ENCODE results near the gene GPX6.

DNA sequence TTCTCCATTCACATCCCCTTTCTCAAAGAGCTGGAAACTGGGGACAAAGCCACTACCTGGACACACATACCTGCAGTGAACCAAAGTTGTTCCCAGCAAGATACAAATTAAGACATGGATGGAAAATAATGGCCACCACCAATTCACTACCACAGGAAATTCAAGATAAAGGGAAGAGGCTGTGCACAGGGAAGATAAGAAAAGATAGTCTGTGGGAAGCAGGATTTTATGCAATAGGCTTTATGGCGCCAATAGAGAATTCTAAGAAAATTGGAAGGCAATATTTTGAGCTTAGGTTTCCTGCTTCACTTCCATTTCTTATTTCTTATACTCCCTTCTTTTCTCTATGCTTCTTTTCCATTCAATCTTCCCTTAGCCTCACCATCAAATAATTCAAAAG lies 9.9 kb downstream of the GPX6 start:
- TF ChIP-seq CHD2 (IDR thresholded peaks at IDR 0.05; ENCODE audit: borderline replicate concordance, low read depth, low read length) (no peak), MYC (IDR thresholded peaks at IDR 0.05; ENCODE audit: insufficient read depth, insufficient read length, insufficient replicate concordance, low read length, severe bottlenecking) (no peak), JUND (IDR thresholded peaks at IDR 0.05; ENCODE audit: low read depth, low read length) (no peak), CREB1 (IDR thresholded peaks at IDR 0.05; ENCODE audit: low read depth) (no peak), POLR2A (IDR thresholded peaks at IDR 0.05; ENCODE audit: low read depth, low read length) (no peak), ESRRA (IDR thresholded peaks at IDR 0.05; ENCODE audit: low read length) (no peak), HDAC6 (IDR thresholded peaks at IDR 0.05; ENCODE audit: unreplicated experiment) (no peak), RAD21 (IDR thresholded peaks at IDR 0.05; ENCODE audit: insufficient read depth, low read depth, low read length) (no peak), BCL11A (IDR thresholded peaks at IDR 0.05; ENCODE audit: low read depth, low read length) (no peak)
- TF ChIP-seq, protein P1, sequence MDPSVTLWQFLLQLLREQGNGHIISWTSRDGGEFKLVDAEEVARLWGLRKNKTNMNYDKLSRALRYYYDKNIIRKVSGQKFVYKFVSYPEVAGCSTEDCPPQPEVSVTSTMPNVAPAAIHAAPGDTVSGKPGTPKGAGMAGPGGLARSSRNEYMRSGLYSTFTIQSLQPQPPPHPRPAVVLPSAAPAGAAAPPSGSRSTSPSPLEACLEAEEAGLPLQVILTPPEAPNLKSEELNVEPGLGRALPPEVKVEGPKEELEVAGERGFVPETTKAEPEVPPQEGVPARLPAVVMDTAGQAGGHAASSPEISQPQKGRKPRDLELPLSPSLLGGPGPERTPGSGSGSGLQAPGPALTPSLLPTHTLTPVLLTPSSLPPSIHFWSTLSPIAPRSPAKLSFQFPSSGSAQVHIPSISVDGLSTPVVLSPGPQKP (IDR thresholded peaks at IDR 0.05; ENCODE audit: low read depth, low read length): no peak
- TF ChIP-seq, protein P2, sequence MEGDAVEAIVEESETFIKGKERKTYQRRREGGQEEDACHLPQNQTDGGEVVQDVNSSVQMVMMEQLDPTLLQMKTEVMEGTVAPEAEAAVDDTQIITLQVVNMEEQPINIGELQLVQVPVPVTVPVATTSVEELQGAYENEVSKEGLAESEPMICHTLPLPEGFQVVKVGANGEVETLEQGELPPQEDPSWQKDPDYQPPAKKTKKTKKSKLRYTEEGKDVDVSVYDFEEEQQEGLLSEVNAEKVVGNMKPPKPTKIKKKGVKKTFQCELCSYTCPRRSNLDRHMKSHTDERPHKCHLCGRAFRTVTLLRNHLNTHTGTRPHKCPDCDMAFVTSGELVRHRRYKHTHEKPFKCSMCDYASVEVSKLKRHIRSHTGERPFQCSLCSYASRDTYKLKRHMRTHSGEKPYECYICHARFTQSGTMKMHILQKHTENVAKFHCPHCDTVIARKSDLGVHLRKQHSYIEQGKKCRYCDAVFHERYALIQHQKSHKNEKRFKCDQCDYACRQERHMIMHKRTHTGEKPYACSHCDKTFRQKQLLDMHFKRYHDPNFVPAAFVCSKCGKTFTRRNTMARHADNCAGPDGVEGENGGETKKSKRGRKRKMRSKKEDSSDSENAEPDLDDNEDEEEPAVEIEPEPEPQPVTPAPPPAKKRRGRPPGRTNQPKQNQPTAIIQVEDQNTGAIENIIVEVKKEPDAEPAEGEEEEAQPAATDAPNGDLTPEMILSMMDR (IDR thresholded peaks at IDR 0.05 in 2 of 3, conservative IDR thresholded peaks at IDR 0.05 in 1 of 3; ENCODE audit: control insufficient read depth in 2 of 3, extremely low read depth in 1 of 3, insufficient read depth in 1 of 3, low read depth in 3 of 3, low read length in 3 of 3): no peak
- TF ChIP-seq, protein P3, sequence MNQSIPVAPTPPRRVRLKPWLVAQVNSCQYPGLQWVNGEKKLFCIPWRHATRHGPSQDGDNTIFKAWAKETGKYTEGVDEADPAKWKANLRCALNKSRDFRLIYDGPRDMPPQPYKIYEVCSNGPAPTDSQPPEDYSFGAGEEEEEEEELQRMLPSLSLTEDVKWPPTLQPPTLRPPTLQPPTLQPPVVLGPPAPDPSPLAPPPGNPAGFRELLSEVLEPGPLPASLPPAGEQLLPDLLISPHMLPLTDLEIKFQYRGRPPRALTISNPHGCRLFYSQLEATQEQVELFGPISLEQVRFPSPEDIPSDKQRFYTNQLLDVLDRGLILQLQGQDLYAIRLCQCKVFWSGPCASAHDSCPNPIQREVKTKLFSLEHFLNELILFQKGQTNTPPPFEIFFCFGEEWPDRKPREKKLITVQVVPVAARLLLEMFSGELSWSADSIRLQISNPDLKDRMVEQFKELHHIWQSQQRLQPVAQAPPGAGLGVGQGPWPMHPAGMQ (IDR thresholded peaks at IDR 0.05; ENCODE audit: borderline replicate concordance): no peak
- TF ChIP-seq, protein P4, sequence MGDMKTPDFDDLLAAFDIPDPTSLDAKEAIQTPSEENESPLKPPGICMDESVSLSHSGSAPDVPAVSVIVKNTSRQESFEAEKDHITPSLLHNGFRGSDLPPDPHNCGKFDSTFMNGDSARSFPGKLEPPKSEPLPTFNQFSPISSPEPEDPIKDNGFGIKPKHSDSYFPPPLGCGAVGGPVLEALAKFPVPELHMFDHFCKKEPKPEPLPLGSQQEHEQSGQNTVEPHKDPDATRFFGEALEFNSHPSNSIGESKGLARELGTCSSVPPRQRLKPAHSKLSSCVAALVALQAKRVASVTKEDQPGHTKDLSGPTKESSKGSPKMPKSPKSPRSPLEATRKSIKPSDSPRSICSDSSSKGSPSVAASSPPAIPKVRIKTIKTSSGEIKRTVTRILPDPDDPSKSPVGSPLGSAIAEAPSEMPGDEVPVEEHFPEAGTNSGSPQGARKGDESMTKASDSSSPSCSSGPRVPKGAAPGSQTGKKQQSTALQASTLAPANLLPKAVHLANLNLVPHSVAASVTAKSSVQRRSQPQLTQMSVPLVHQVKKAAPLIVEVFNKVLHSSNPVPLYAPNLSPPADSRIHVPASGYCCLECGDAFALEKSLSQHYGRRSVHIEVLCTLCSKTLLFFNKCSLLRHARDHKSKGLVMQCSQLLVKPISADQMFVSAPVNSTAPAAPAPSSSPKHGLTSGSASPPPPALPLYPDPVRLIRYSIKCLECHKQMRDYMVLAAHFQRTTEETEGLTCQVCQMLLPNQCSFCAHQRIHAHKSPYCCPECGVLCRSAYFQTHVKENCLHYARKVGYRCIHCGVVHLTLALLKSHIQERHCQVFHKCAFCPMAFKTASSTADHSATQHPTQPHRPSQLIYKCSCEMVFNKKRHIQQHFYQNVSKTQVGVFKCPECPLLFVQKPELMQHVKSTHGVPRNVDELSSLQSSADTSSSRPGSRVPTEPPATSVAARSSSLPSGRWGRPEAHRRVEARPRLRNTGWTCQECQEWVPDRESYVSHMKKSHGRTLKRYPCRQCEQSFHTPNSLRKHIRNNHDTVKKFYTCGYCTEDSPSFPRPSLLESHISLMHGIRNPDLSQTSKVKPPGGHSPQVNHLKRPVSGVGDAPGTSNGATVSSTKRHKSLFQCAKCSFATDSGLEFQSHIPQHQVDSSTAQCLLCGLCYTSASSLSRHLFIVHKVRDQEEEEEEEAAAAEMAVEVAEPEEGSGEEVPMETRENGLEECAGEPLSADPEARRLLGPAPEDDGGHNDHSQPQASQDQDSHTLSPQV (IDR thresholded peaks at IDR 0.05): no peak
- TF ChIP-seq, protein P5, sequence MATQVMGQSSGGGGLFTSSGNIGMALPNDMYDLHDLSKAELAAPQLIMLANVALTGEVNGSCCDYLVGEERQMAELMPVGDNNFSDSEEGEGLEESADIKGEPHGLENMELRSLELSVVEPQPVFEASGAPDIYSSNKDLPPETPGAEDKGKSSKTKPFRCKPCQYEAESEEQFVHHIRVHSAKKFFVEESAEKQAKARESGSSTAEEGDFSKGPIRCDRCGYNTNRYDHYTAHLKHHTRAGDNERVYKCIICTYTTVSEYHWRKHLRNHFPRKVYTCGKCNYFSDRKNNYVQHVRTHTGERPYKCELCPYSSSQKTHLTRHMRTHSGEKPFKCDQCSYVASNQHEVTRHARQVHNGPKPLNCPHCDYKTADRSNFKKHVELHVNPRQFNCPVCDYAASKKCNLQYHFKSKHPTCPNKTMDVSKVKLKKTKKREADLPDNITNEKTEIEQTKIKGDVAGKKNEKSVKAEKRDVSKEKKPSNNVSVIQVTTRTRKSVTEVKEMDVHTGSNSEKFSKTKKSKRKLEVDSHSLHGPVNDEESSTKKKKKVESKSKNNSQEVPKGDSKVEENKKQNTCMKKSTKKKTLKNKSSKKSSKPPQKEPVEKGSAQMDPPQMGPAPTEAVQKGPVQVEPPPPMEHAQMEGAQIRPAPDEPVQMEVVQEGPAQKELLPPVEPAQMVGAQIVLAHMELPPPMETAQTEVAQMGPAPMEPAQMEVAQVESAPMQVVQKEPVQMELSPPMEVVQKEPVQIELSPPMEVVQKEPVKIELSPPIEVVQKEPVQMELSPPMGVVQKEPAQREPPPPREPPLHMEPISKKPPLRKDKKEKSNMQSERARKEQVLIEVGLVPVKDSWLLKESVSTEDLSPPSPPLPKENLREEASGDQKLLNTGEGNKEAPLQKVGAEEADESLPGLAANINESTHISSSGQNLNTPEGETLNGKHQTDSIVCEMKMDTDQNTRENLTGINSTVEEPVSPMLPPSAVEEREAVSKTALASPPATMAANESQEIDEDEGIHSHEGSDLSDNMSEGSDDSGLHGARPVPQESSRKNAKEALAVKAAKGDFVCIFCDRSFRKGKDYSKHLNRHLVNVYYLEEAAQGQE (IDR thresholded peaks at IDR 0.05; ENCODE audit: low read depth, low read length): no peak

Data from GM12878 (cell line).